HepG2 (cell line): ENCODE measurements around the gene PDE4D. TPM values are rescaled to one million over a fixed set of nuclear protein-coding genes. Genes with fewer than 3 reads are reported as not detected.

Experiments used
- ATAC-seq: fragments of 200-7000 bp; cut with Tn5 transposase; 3 replicates; pipeline ENCODE4 v1.9.1; 2020; ENCODE audit warnings: mild to moderate bottlenecking, moderate library complexity
- BruUV-seq: library from RNA; stranded (reverse); fragments of 400-500 nt; replicated peaks from 2 replicates; lab custom pipeline; 2021; lab: Mats Ljungman, UMichigan
- CTCF ChIA-PET: fragments of 300-600 bp; formaldehyde crosslinking; extraction: SDS; loops from one replicate; lab custom pipeline; 2021; ENCODE audit warnings: low total read pairs, inconsistent platforms, low intra/inter-chr PET ratio; lab: Yijun Ruan, JAX
- POLR2A ChIA-PET: fragments of 350-600 bp; sonication (Branson Sonifier 250); formaldehyde crosslinking; loops from one replicate; lab custom pipeline; 2020; ENCODE audit warnings: antibody characterized with exemption, inconsistent platforms; lab: Yijun Ruan, JAX
- DNase-seq: peaks from one replicate; pipeline ENCODE4 v3.0.0-alpha.2; 2015; ENCODE audit warnings: low spot score
- FAIRE-seq: peaks from 3 replicates; lab custom pipeline; 2011; peaks lifted over from hg19 to GRCh38; lab: Jason Lieb, UNC
- H2AFZ ChIP-seq: one replicate; pipeline ENCODE4 v1.6.1; 2011; ENCODE audit warnings: low read length, inconsistent platforms
- H3K27ac ChIP-seq: fragments of 300-600 bp; 3 replicates; pipeline ENCODE4 v1.8.0; 2011; ENCODE audit warnings: mixed run types, mild to moderate bottlenecking, mixed read lengths, low read length, inconsistent platforms; ENCODE audit not compliant: insufficient read depth; ENCODE audit errors: extremely low read length
- H3K27me3 ChIP-seq, 2 experiments: fragments of 200-600 bp in 1 of 2; 2 replicates in 1 of 2; 3 replicates in 1 of 2; pipeline versions ENCODE4 v1.6.0 to v1.8.0; 2011; ENCODE audit warnings: low read length in 2 of 2, mild to moderate bottlenecking in 2 of 2, moderate library complexity in 2 of 2, inconsistent platforms in 1 of 2; ENCODE audit not compliant: insufficient read depth in 2 of 2, control insufficient read depth in 1 of 2
- H3K36me3 ChIP-seq, 2 experiments: fragments of 200-600 bp in 1 of 2; replicated peaks in 1 of 2; 2 replicates in 1 of 2; 3 replicates in 1 of 2; pipeline versions ENCODE4 v1.5.1 to v1.8.0; 2011; ENCODE audit warnings: low read length in 2 of 2, inconsistent platforms in 1 of 2; ENCODE audit not compliant: insufficient read depth in 2 of 2, control insufficient read depth in 1 of 2
- H3K4me1 ChIP-seq: 2 replicates; pipeline ENCODE4 v1.5.1; 2012; ENCODE audit warnings: low read length, inconsistent platforms; ENCODE audit not compliant: insufficient read depth
- H3K4me2 ChIP-seq: 2 replicates; pipeline ENCODE4 v1.6.0; 2011; ENCODE audit warnings: low read depth, low read length, inconsistent platforms
- H3K4me3 ChIP-seq, 3 experiments: fragments of 200-600 bp in 1 of 3; sonication (generic), shearing (Covaris generic) in 1 of 3; replicated peaks in 1 of 3; 2 replicates each; pipeline ENCODE4 v1.5.1; 2011 to 2016; ENCODE audit warnings: low read length in 3 of 3, inconsistent platforms in 2 of 3, low read depth in 2 of 3, mild to moderate bottlenecking in 2 of 3, control low read depth in 1 of 3, mixed read lengths in 1 of 3; ENCODE audit not compliant: insufficient read depth in 1 of 3
- H3K79me2 ChIP-seq: one replicate; pipeline ENCODE4 v1.6.1; 2011; ENCODE audit warnings: low read length, inconsistent platforms; ENCODE audit not compliant: insufficient read depth
- H3K9ac ChIP-seq: 2 replicates; pipeline ENCODE4 v1.6.0; 2011; ENCODE audit warnings: mild to moderate bottlenecking, low read depth, low read length, inconsistent platforms; ENCODE audit not compliant: insufficient read depth
- H3K9me3 ChIP-seq: 2 replicates; pipeline ENCODE4 v1.5.1; 2012; ENCODE audit warnings: mild to moderate bottlenecking, low read length
- H4K20me1 ChIP-seq: 2 replicates; pipeline ENCODE4 v1.6.0; 2011; ENCODE audit warnings: inconsistent platforms, mild to moderate bottlenecking, low read length, moderate library complexity; ENCODE audit not compliant: insufficient read depth
- AKAP8 ChIP-seq: sonication (generic); formaldehyde crosslinking; IDR thresholded peaks from 2 replicates; pipeline ENCODE4 v1.5.1; 2020; ENCODE audit warnings: mild to moderate bottlenecking, missing genetic modification reagents
- ATF5 ChIP-seq: sonication (generic); formaldehyde crosslinking; IDR thresholded peaks from 2 replicates; pipeline ENCODE4 v1.4.0; 2020; ENCODE audit warnings: mild to moderate bottlenecking, low read depth, missing genetic modification reagents
- DPF2 ChIP-seq: sonication (generic); formaldehyde crosslinking; IDR thresholded peaks from 2 replicates; pipeline ENCODE4 v1.4.0; 2020; ENCODE audit warnings: mild to moderate bottlenecking, low read depth, missing genetic modification reagents, borderline replicate concordance
- HOXA7 ChIP-seq: sonication (generic); formaldehyde crosslinking; IDR thresholded peaks from 2 replicates; pipeline ENCODE4 v1.8.1; 2022; ENCODE audit warnings: mild to moderate bottlenecking, missing genetic modification reagents, moderate library complexity
- JARID2 ChIP-seq: sonication (generic); formaldehyde crosslinking; IDR thresholded peaks from 2 replicates; pipeline ENCODE4 v1.8.1; 2023; ENCODE audit warnings: missing genetic modification reagents, inconsistent platforms; ENCODE audit not compliant: insufficient replicate concordance
- MEIS1 ChIP-seq: sonication (generic); formaldehyde crosslinking; IDR thresholded peaks from 2 replicates; pipeline ENCODE4 v1.9.0; 2021; ENCODE audit warnings: mild to moderate bottlenecking, missing genetic modification reagents, moderate library complexity, borderline replicate concordance
- PBX3 ChIP-seq: sonication (generic); formaldehyde crosslinking; IDR thresholded peaks from 2 replicates; pipeline ENCODE4 v1.8.1; 2023; ENCODE audit warnings: missing genetic modification reagents, inconsistent platforms, borderline replicate concordance
- SMARCC2 ChIP-seq: fragments of 450-650 bp; IDR thresholded peaks from 2 replicates; pipeline ENCODE4 v1.6.1; 2017; ENCODE audit warnings: antibody characterized with exemption, mild to moderate bottlenecking
- ZMYM3 ChIP-seq: sonication (generic); formaldehyde crosslinking; IDR thresholded peaks from 2 replicates; pipeline ENCODE4 v1.5.1; 2020; ENCODE audit warnings: mild to moderate bottlenecking, missing genetic modification reagents
- ZNF703 ChIP-seq: sonication (generic); formaldehyde crosslinking; IDR thresholded peaks from 2 replicates; pipeline ENCODE4 v1.5.1; 2020; ENCODE audit warnings: missing genetic modification reagents, mild to moderate bottlenecking, moderate library complexity, borderline replicate concordance
- ZNF724P ChIP-seq: sonication (generic); formaldehyde crosslinking; IDR thresholded peaks from 2 replicates; pipeline ENCODE4 v1.8.0; 2022; ENCODE audit warnings: missing genetic modification reagents, borderline replicate concordance
- WGBS: methylation state at CpG from one replicate; pipeline ENCODE4 v1.1.6; 2017; ENCODE audit warnings: low lambda C conversion rate; 5-methylcytosine and 5-hydroxymethylcytosine counted together
- in situ Hi-C: cut with HindIII; loops from 2 replicates; pipeline ENCODE4 v1.10.0; 2017; ENCODE audit warnings: low pct_unique_long_range_greater_than_20kb; ENCODE audit not compliant: extremely low pct_ligation_motif_present
- intact Hi-C: fragments of 100-400 bp; cut with micrococcal nuclease; formaldehyde crosslinking; loops from one replicate; pipeline ENCODE4 v1.10.0; 2022; ENCODE audit not compliant: unreplicated experiment
- polyA plus RNA-seq, 8 experiments: library from polyadenylated mRNA; depleted of rRNA in 3 of 8; stranded (reverse) in 7 of 8; unstranded in 1 of 8; fragments of >200 nt; fragmentation: Illumina TruSeq in 4 of 8; extraction: Trizol in 4 of 8; gene quantifications; 2 replicates each; pipeline versions ENCODE4 v1.2.1 to v1.2.3, GENCODE V29; 2011 to 2016; ENCODE audit warnings: low read depth in 4 of 8, missing spikeins in 1 of 8, mixed read lengths in 1 of 8; ENCODE audit not compliant: insufficient read depth in 1 of 8
- total RNA-seq, 5 experiments: library from RNA; depleted of rRNA; stranded (reverse); fragments of >200 nt; fragmentation: Illumina TruSeq; extraction: Trizol; gene quantifications; 2 replicates each; pipeline ENCODE4 v1.2.3, GENCODE V29; 2016; ENCODE audit warnings: low read depth in 1 of 5
- TF ChIP-seq, protein P1 (sequence below): sonication (generic); formaldehyde crosslinking; IDR thresholded peaks from 2 replicates; pipeline ENCODE4 v1.5.0; 2020; ENCODE audit warnings: missing genetic modification reagents
- TF ChIP-seq, protein P2 (sequence below): sonication (generic); formaldehyde crosslinking; IDR thresholded peaks from 2 replicates; pipeline ENCODE4 v1.5.0; 2020; ENCODE audit warnings: missing genetic modification reagents, mild to moderate bottlenecking, borderline replicate concordance

Gene PDE4D
- total and polyA plus RNA-seq, 2 of the 13 experiments (the other 11 are each of a cell fraction or from before 2014, with no cell fraction given), result 7.0 to 12.2 TPM

GRCh38 chr5:59317774-59318205 is 575.7 kb downstream of the PDE4D start:
- FAIRE-seq, result no peak

DNA sequence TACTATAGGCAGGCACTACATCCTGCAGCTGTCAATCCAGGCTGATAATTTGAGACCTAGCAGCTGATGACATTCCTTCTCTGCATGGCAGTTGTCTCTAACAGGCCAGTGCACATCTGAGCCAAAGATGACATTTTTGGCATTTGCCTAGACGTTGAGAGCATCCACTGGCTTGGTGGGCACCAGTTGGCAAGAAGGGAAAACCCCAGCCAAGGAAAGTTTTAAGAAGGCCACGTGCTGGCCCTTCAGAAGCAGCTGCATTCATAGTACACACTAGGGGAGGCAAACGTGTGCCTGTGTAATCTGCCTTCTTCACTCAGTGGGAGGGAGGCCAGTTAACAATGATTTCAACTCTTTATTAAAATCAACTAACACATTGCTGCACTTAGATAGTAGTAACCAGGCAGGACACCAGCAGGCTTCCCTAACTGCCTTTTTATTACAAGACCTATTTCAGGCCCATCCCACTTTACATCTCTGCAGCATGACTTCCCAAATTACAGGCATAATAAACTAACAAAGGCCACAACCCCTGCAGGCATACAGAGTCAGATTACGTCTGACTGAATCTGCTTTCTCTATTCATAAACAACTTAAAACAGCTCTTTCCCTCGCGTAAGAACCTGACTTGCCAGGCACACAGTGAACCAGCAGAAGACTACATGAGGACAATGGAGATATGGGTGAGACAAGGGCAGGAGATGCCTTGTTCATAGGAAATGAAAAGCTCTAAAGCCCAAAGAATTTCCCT is 576.3 kb downstream of the PDE4D start:
- H3K27me3 ChIP-seq, result no peaks in the 10 kb centered on the region
- WGBS, result 49% methylated on average over 5 of the region's 6 CpGs
- H2AFZ ChIP-seq, result no peak overlapping the region
- ATAC-seq (no peak), DNase-seq (no peak), FAIRE-seq (no peak)
- no peak overlapping the region for H3K27ac ChIP-seq
- in situ Hi-C loops (no loop called here), intact Hi-C loops (no loop called here)
- H4K20me1 ChIP-seq, result no peaks in the 10 kb centered on the region
- no peaks in the 10 kb centered on the region for H3K36me3 ChIP-seq
- H3K9ac ChIP-seq, result no peak overlapping the region
- ChIA-PET POLR2A (no interaction called here), CTCF (no interaction called here)
- H3K79me2 ChIP-seq, result no peaks in the 10 kb centered on the region
- BruUV-seq, result no TSS peak
- H3K9me3 ChIP-seq, result no peaks in the 10 kb centered on the region
- no peak overlapping the region for H3K4me2 ChIP-seq
- no peaks in the 10 kb centered on the region for H3K4me1 ChIP-seq
- H3K4me3 ChIP-seq, result no peak overlapping the region
- TF ChIP-seq ZNF703 (no peak), ZMYM3 (CRISPR knock-in tag) (no peak), HOXA7 (CRISPR knock-in tag) (no peak), SMARCC2 (no peak), ATF5 (CRISPR knock-in tag) (no peak), PBX3 (no peak), ZNF724P (CRISPR knock-in tag) (no peak), AKAP8 (CRISPR knock-in tag) (no peak), JARID2 (CRISPR knock-in tag) (no peak), MEIS1 (CRISPR knock-in tag) (no peak)
- TF ChIP-seq, protein P1, sequence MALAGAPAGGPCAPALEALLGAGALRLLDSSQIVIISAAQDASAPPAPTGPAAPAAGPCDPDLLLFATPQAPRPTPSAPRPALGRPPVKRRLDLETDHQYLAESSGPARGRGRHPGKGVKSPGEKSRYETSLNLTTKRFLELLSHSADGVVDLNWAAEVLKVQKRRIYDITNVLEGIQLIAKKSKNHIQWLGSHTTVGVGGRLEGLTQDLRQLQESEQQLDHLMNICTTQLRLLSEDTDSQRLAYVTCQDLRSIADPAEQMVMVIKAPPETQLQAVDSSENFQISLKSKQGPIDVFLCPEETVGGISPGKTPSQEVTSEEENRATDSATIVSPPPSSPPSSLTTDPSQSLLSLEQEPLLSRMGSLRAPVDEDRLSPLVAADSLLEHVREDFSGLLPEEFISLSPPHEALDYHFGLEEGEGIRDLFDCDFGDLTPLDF (CRISPR knock-in tag), result no peak
- TF ChIP-seq, protein P2, sequence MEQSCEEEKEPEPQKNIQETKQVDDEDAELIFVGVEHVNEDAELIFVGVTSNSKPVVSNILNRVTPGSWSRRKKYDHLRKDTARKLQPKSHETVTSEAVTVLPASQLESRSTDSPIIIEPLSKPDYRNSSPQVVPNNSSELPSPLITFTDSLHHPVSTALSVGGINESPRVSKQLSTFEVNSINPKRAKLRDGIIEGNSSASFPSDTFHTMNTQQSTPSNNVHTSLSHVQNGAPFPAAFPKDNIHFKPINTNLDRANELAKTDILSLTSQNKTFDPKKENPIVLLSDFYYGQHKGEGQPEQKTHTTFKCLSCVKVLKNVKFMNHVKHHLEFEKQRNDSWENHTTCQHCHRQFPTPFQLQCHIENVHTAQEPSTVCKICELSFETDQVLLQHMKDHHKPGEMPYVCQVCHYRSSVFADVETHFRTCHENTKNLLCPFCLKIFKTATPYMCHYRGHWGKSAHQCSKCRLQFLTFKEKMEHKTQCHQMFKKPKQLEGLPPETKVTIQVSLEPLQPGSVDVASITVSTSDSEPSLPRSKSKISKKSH (CRISPR knock-in tag), result no peak

More at GRCh38 chr5:59317774-59318205, 575.7 kb downstream of the PDE4D start:
- no peaks in the 10 kb centered on the region for H3K27me3 ChIP-seq
- POLR2A ChIA-PET, result no interaction called here
- no peaks in the 10 kb centered on the region for H3K9me3 ChIP-seq
- CTCF ChIA-PET, result no interaction called here
- no peak overlapping the region for H3K9ac ChIP-seq
- no peak overlapping the region for H3K4me2 ChIP-seq
- WGBS, result 33% methylated on average over 4 of the region's 4 CpGs
- no peak overlapping the region for H2AFZ ChIP-seq
- H3K4me1 ChIP-seq, result no peaks in the 10 kb centered on the region
- no peak for ATAC-seq
- no peak for TF ChIP-seq DPF2
- H3K79me2 ChIP-seq, result no peaks in the 10 kb centered on the region
- no TSS peak for BruUV-seq
- H3K4me3 ChIP-seq, result no peak overlapping the region
- DNase-seq, result no peak
- in situ Hi-C loops (no loop called here), intact Hi-C loops (no loop called here)
- H3K36me3 ChIP-seq, result no peaks in the 10 kb centered on the region
- no peak overlapping the region for H3K27ac ChIP-seq
- no peaks in the 10 kb centered on the region for H4K20me1 ChIP-seq
